ENCODE data around the gene PECR. TPM values are rescaled to one million over a fixed set of nuclear protein-coding genes. Genes with fewer than 3 reads are reported as not detected.

PECR gene
- total RNA-seq, 1 experiment from 2014 or later: 15.3 TPM

GRCh38 chr2:216031960-216032689 lies 49.5 kb downstream of the PECR start:
- H4K20me1 ChIP-seq (ENCODE audit: control insufficient read depth, insufficient read depth, insufficient read length): peaks cover 2% of the 10 kb centered on the region
- no peak overlapping the region for H3K9ac ChIP-seq (ENCODE audit: extremely low read depth, insufficient read length, low read length)
- H3K36me3 Mint-ChIP-seq (ENCODE audit: insufficient read depth in 1 of 3, low read depth in 3 of 3): peaks cover 5 to 20% (median 9%) of the 10 kb centered on the region in 3 experiments; a peak in 5 of 7 replicates

More at GRCh38 chr2:216031960-216032689, 49.5 kb downstream of the PECR start:
- no peaks in the 10 kb centered on the region for H3K4me1 ChIP-seq (ENCODE audit: insufficient read depth, low read length)
- H3K79me2 ChIP-seq (ENCODE audit: insufficient read depth, low read length): no peaks in the 10 kb centered on the region
- no peak overlapping the region for H3K56ac ChIP-seq (ENCODE audit: insufficient read length, low read depth, low read length)
- no peak overlapping the region for H2BK5ac ChIP-seq (ENCODE audit: insufficient read length, low read length)
- Mint-ChIP-seq H3K27me3 (ENCODE audit: low read depth) (no peaks in the 10 kb centered on the region), H3K4me3 (no peak overlapping the region), H3K4me1 (peaks cover 4 to 12% of the 10 kb centered on the region in 2 experiments), H3K27ac (no peak overlapping the region), H3K9me3 (no peaks in the 10 kb centered on the region)
- no peak overlapping the region for H3K4me2 ChIP-seq (ENCODE audit: insufficient read depth, insufficient read length, low read length)
- no CpG with 5 or more reads among the region's 1 CpG for WGBS (ENCODE audit: extremely low coverage, insufficient read length, low lambda C conversion rate)
- no peak overlapping the region for H3K14ac ChIP-seq (ENCODE audit: insufficient read depth, low read length)
- no peak overlapping the region for H3K23ac ChIP-seq (ENCODE audit: insufficient read length, low read depth, low read length)
- no peaks in the 10 kb centered on the region for H3K9me3 ChIP-seq (ENCODE audit: control insufficient read depth, low read depth, low read length)
- H2BK120ac ChIP-seq (ENCODE audit: low read depth, low read length, poor library complexity, severe bottlenecking): no peak overlapping the region
- H3K4ac ChIP-seq (ENCODE audit: low read depth, low read length): no peak overlapping the region
- no peak for TF ChIP-seq CTCF (conservative IDR thresholded peaks at IDR 0.05)
- H3K79me1 ChIP-seq (ENCODE audit: insufficient read depth, low read depth, low read length, poor library complexity, severe bottlenecking): no peaks in the 10 kb centered on the region
- H2BK15ac ChIP-seq (ENCODE audit: low read depth, low read length): no peak overlapping the region
- no peak overlapping the region for H4K5ac ChIP-seq (ENCODE audit: insufficient read length, low read depth, low read length)
- H3K18ac ChIP-seq (ENCODE audit: insufficient read length, low read depth, low read length): no peak overlapping the region
- H4K91ac ChIP-seq (ENCODE audit: insufficient read length, low read depth, low read length): no peak overlapping the region
- no peak overlapping the region for H3T11ph ChIP-seq (ENCODE audit: low read length)
- no peaks in the 10 kb centered on the region for H3K27me3 ChIP-seq (ENCODE audit: insufficient read depth, low read length)
- no peak overlapping the region for H2BK12ac ChIP-seq (ENCODE audit: insufficient read length, low read depth, low read length)
- H2AK5ac ChIP-seq (ENCODE audit: insufficient read length, low read length): no peak overlapping the region
- no peak overlapping the region for H3K27ac ChIP-seq (ENCODE audit: insufficient read length, low read depth, low read length)
- no peak overlapping the region for H2AFZ ChIP-seq (ENCODE audit: low read length)
- no peaks in the 10 kb centered on the region for H3K23me2 ChIP-seq (ENCODE audit: insufficient read length, low read depth, low read length, poor library complexity, severe bottlenecking)
- H2BK20ac ChIP-seq (ENCODE audit: low read depth, low read length, poor library complexity, severe bottlenecking): no peak overlapping the region
- H4K8ac ChIP-seq (replicated peaks; ENCODE audit: insufficient read length, low read depth, low read length): no peak overlapping the region
- no peak for DNase-seq

Measured in H9 (cell line).